GOT3 (cell line): Measurements from ENCODE around the gene PPP4C.

Experiments used
- DNase-seq: peaks from one replicate; lab custom pipeline; 2025; ENCODE audit warnings: mixed read lengths; lab: John Stamatoyannopoulos, UW

The PPP4C gene

GRCh38 chr16:30054959-30055553 is 20.7 kb upstream of the PPP4C start:
- DNase-seq, result no peak

- DNase-seq, result no peak
These were observed 15.4 kb upstream of the PPP4C start for GRCh38 chr16:30060346-30060745.

GRCh38 chr16:30060836-30061554 is 14.8 kb upstream of the PPP4C start:
- no peak for DNase-seq

- no peak for DNase-seq
These were observed 12.4 kb upstream of the PPP4C start for GRCh38 chr16:30063278-30063892.

GRCh38 chr16:30063893-30064728 is 11.7 kb upstream of the PPP4C start:
- DNase-seq, result no peak

GRCh38 chr16:30064729-30065101 is 11.1 kb upstream of the PPP4C start:
- DNase-seq, result no peak

GRCh38 chr16:30065102-30065942 is 10.5 kb upstream of the PPP4C start, which contains the start of gene ALDOA:
Gene ALDOA (plus strand): TSS chr16:30065760. CDS start chr16:30066898, 1,138 bp downstream.
- peak; percentile 98 for DNase-seq

GRCh38 chr16:30065943-30066760 is 9.6 kb upstream of the PPP4C start:
- peak; percentile 69 for DNase-seq

GRCh38 chr16:30066761-30067583 is 8.8 kb upstream of the PPP4C start:
- no peak for DNase-seq

GRCh38 chr16:30067584-30067916 is 8.2 kb upstream of the PPP4C start:
- no peak for DNase-seq

- no peak for DNase-seq
These were observed 7.5 kb upstream of the PPP4C start for GRCh38 chr16:30068333-30068732.

GRCh38 chr16:30068750-30069610 is 6.8 kb upstream of the PPP4C start:
- no peak for DNase-seq

- no peak for DNase-seq
These were observed 6.0 kb upstream of the PPP4C start for GRCh38 chr16:30069611-30070462.

- DNase-seq, result no peak
These were observed 5.3 kb upstream of the PPP4C start for GRCh38 chr16:30070490-30070889.

GRCh38 chr16:30076276-30076791 is 540 bp downstream of the PPP4C start:
- DNase-seq, result no peak

- DNase-seq, result no peak
These were observed 1.9 kb downstream of the PPP4C start for GRCh38 chr16:30077656-30078055.

- no peak for DNase-seq
These were observed 3.0 kb downstream of the PPP4C start for GRCh38 chr16:30078744-30079143.

- no peak for DNase-seq
These were observed 3.7 kb downstream of the PPP4C start for GRCh38 chr16:30079480-30079879.
